Activated naive CD8-positive, alpha-beta T cell treated with anti-CD3 and anti-CD28 coated beads, Interleukin-2, amount 50 U/mL, for 24 hours (primary cell): ENCODE data around the gene RABEP1.
A peak's percentile ranks its signal among the peaks of the same experiment; 100 is the strongest.
"Not testable (repeated sequence)": the region's sequence is repeated elsewhere in the genome, so short reads cannot be mapped to it uniquely, and the experiment has no call there.

Experiments used
- ATAC-seq: fragments of 150-1000 bp; cut with Tn5 transposase; one replicate; pipeline ENCODE4 v1.10.0; 2021
- DNase-seq: peaks from one replicate; pipeline ENCODE4 v3.0.0; 2021
- H3K27ac Mint-ChIP-seq: one replicate; pipeline ENCODE4 v1.8.0; 2021; ENCODE audit warnings: mild to moderate bottlenecking, mixed read lengths
- H3K27me3 Mint-ChIP-seq: one replicate; pipeline ENCODE4 v1.8.0; 2021; ENCODE audit warnings: mixed read lengths
- H3K36me3 Mint-ChIP-seq: one replicate; pipeline ENCODE4 v1.8.0; 2021; ENCODE audit warnings: low read depth, mixed read lengths
- H3K4me1 Mint-ChIP-seq: one replicate; pipeline ENCODE4 v1.8.0; 2021; ENCODE audit warnings: mixed read lengths
- H3K4me3 Mint-ChIP-seq: one replicate; pipeline ENCODE4 v1.8.0; 2021; ENCODE audit warnings: mild to moderate bottlenecking, moderate library complexity, mixed read lengths
- H3K9me3 Mint-ChIP-seq: one replicate; pipeline ENCODE4 v1.8.0; 2021; ENCODE audit warnings: mixed read lengths

RABEP1 gene, protein sequence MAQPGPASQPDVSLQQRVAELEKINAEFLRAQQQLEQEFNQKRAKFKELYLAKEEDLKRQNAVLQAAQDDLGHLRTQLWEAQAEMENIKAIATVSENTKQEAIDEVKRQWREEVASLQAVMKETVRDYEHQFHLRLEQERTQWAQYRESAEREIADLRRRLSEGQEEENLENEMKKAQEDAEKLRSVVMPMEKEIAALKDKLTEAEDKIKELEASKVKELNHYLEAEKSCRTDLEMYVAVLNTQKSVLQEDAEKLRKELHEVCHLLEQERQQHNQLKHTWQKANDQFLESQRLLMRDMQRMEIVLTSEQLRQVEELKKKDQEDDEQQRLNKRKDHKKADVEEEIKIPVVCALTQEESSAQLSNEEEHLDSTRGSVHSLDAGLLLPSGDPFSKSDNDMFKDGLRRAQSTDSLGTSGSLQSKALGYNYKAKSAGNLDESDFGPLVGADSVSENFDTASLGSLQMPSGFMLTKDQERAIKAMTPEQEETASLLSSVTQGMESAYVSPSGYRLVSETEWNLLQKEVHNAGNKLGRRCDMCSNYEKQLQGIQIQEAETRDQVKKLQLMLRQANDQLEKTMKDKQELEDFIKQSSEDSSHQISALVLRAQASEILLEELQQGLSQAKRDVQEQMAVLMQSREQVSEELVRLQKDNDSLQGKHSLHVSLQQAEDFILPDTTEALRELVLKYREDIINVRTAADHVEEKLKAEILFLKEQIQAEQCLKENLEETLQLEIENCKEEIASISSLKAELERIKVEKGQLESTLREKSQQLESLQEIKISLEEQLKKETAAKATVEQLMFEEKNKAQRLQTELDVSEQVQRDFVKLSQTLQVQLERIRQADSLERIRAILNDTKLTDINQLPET

DNA sequence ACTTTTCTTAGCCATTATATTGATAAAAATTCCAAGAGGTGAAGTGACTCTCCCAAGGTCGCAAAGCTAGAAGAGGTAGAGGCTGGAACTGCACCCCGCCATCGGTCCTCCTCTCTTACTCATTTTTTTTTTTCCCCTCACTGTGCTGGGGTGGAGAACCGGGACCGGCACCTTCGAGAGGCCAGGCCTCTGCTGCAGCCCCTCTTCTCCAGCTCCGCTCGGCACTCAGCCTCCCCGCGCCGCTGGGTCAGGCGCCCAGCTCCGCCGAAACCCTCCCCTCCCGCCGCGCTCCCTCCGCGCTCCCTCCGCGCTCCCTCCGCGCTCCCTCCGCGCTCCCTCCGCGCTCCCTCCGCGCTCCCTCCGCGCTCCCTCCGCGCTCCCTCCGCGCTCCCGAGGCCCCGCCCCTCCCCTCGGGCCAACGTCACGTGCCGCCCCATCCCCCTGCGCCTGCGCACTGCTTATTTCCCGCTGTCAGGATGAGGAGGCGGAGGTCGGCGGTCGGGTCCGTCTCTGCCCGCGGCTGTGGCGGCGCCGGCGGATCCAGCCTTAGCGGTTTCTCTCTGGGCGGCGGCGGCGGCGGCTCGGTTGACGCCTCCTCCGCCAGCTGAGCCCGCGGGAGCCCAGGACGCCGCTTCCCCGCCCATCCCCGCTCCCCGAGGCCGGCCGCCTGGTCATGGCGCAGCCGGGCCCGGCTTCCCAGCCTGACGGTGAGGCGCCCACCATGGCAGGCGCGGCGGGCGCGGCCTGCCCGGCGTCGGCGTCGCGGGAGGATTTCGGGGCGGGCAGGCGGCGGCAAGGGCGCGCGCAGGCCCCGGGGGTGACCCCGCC lies at the start of gene RABEP1:
TSS of gene RABEP1 (plus strand) at position 471 of the 828 bp plus-strand sequence. CDS start at position 674, 203 bp downstream.
- ATAC-seq (peak; percentile 73), DNase-seq (peak; percentile 97)
- Mint-ChIP-seq H3K36me3 (peaks cover 18% of the 10 kb centered on the region), H3K27ac (peak within 1 kb of the TSS; percentile 92), H3K9me3 (no peaks in the 10 kb centered on the region), H3K27me3 (peaks cover 2% of the 10 kb centered on the region), H3K4me3 (peak within 1 kb of the TSS; percentile 82), H3K4me1 (peaks cover 46% of the 10 kb centered on the region)

DNA sequence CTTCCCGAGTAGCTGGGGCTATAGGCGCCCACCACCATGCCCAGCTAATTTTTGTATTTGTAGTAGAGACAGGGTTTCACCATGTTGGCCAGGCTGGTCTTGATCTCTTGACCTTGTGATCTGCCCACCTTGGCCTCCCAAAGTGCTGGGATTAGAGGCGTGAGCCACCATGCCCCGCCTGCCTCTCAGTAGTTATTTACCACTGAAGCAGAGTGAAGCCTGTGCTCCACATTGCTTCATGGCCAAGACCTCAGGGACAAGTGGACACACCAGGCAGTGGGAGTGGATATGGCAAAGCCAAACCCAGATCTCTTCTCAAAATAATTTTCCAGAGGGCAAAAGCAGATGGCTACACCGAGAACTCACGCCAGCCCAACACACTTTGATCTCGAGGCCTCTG lies 48.6 kb upstream of the RABEP1 start:
- not testable (repeated sequence) for H3K9me3 Mint-ChIP-seq, DNase-seq, ATAC-seq, H3K4me3 Mint-ChIP-seq, H3K36me3 Mint-ChIP-seq, H3K27ac Mint-ChIP-seq, H3K27me3 Mint-ChIP-seq
- H3K4me1 Mint-ChIP-seq, result peaks cover 39% of the 10 kb centered on the region

GRCh38 chr17:5234645-5235576 lies 47.2 kb upstream of the RABEP1 start, which contains the start of gene SCIMP:
Gene SCIMP (minus strand): TSS chr17:5234860. CDS start chr17:5234755, 105 bp downstream.
- DNase-seq (no peak), ATAC-seq (no peak)
- Mint-ChIP-seq H3K9me3 (no peaks in the 10 kb centered on the region), H3K4me1 (peaks cover 37% of the 10 kb centered on the region), H3K36me3 (peaks cover 2% of the 10 kb centered on the region), H3K4me3 (peak within 1 kb of the TSS; percentile 54), H3K27ac (peak within 1 kb of the TSS; percentile 56), H3K27me3 (no peaks in the 10 kb centered on the region)

DNA sequence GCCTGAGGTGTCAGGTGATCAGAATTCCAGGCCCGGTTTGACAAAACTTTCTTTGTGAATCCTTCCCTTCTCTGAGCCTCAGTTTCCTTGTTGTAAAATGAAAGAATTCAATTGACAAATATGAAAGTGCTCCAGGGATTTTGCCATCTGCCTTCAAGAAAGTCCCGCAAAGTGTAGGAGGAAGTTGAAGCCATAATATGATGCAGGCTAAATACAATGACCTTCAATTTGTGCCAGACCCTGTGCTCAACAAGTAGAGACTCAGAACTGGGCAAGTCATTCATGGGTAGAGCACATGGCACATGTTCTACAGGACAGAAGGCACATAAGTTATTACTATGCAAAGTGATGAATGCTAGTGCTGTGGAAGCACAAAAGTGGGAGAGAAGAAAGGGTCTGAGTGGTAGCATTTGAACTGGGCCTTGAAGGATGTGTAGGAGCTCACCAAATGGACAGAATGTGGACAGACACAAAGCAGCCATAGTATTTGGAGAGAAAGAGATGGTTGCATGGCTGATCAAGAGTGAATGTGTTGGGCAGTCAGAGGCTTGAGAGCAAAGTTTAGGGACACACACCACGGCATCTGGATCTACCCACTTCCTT lies 45.0 kb upstream of the RABEP1 start:
- no peak overlapping the region for H3K4me3 Mint-ChIP-seq
- H3K27ac Mint-ChIP-seq, result peak overlapping the region; percentile 57
- DNase-seq, result no peak
- H3K27me3 Mint-ChIP-seq, result no peaks in the 10 kb centered on the region
- peaks cover 2% of the 10 kb centered on the region for H3K36me3 Mint-ChIP-seq
- ATAC-seq, result no peak
- peaks cover 43% of the 10 kb centered on the region for H3K4me1 Mint-ChIP-seq
- no peaks in the 10 kb centered on the region for H3K9me3 Mint-ChIP-seq

DNA sequence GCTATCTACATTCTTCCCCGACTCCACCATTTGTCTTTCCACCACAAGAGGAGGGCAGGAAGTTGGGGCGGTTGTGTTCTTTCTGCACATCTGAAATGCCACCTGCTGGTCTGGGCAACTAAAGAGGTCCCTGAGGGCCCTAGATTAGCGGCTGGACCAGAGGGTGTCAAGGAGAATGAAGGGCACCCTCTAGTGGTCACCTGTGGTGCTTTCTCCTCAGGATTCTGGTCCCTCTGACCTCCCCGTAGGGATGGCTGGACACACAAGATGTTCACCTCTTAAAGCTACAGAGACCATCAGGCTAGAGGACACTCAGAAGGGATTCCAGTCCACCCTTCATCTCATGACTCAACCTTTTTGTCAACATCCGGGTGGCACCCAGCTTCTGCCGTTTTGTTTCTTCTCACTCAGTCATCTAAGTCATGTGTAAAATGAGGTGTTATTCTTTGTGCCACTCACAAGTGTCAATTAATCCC lies 44.5 kb upstream of the RABEP1 start:
- Mint-ChIP-seq H3K9me3 (no peaks in the 10 kb centered on the region), H3K36me3 (peaks cover 2% of the 10 kb centered on the region), H3K27me3 (no peaks in the 10 kb centered on the region), H3K27ac (peak overlapping the region; percentile 57), H3K4me3 (no peak overlapping the region), H3K4me1 (peaks cover 45% of the 10 kb centered on the region)
- peak; percentile 86 for ATAC-seq
- DNase-seq, result peak; percentile 69

DNA sequence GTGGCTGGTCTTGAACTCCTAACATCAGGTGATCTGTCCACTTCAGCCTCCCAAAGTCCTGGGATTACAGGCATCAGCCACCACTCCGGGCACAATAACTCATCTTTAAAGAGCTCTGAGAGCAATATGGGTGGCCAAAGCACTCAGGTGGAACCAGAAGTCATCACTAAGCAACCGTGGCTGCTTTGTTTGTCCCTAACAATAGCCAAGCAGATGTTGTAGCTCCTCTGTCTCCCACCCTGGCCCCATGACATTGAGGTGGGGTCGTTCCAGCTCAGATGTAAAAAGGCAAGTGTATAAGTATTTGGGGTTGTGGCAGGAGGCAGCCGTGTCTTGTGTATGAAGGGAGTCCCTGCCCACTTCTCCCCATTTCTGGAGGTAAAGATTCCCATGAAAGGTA lies 43.8 kb upstream of the RABEP1 start:
- Mint-ChIP-seq H3K4me3 (no peak overlapping the region), H3K27me3 (no peaks in the 10 kb centered on the region), H3K36me3 (peaks cover 2% of the 10 kb centered on the region), H3K9me3 (no peaks in the 10 kb centered on the region), H3K4me1 (peaks cover 51% of the 10 kb centered on the region), H3K27ac (no peak overlapping the region)
- no peak for ATAC-seq
- DNase-seq, result no peak

GRCh38 chr17:5239769-5240168 lies 42.3 kb upstream of the RABEP1 start:
- H3K27ac Mint-ChIP-seq, H3K36me3 Mint-ChIP-seq: not testable (repeated sequence)

GRCh38 chr17:5241861-5242671 lies 40.0 kb upstream of the RABEP1 start:
- Mint-ChIP-seq H3K4me3 (peak overlapping the region; percentile 41), H3K36me3 (no peaks in the 10 kb centered on the region), H3K27me3 (no peaks in the 10 kb centered on the region), H3K9me3 (no peaks in the 10 kb centered on the region), H3K27ac (peak overlapping the region; percentile 83), H3K4me1 (peaks cover 42% of the 10 kb centered on the region)
- ATAC-seq, result peak; percentile 45
- DNase-seq, result peak; percentile 25

More at GRCh38 chr17:5239769-5240168, 42.3 kb upstream of the RABEP1 start:
- peaks cover 50% of the 10 kb centered on the region for H3K4me1 Mint-ChIP-seq
- H3K27me3 Mint-ChIP-seq, H3K4me3 Mint-ChIP-seq, DNase-seq, H3K9me3 Mint-ChIP-seq, ATAC-seq: not testable (repeated sequence)

GRCh38 chr17:5247621-5248020 lies 34.5 kb upstream of the RABEP1 start:
- DNase-seq (no peak), ATAC-seq (no peak)
- no peaks in the 10 kb centered on the region for H3K36me3 Mint-ChIP-seq
- H3K27ac Mint-ChIP-seq, result no peak overlapping the region
- peaks cover 19% of the 10 kb centered on the region for H3K4me1 Mint-ChIP-seq
- no peak overlapping the region for H3K4me3 Mint-ChIP-seq
- H3K27me3 Mint-ChIP-seq, result no peaks in the 10 kb centered on the region
- no peaks in the 10 kb centered on the region for H3K9me3 Mint-ChIP-seq

- no peak for ATAC-seq
- Mint-ChIP-seq H3K27ac (no peak overlapping the region), H3K27me3 (no peaks in the 10 kb centered on the region), H3K4me3 (no peak overlapping the region), H3K4me1 (peaks cover 9% of the 10 kb centered on the region), H3K36me3 (no peaks in the 10 kb centered on the region), H3K9me3 (no peaks in the 10 kb centered on the region)
- DNase-seq, result no peak
Measured at GRCh38 chr17:5248821-5249479, 33.1 kb upstream of the RABEP1 start.

DNA sequence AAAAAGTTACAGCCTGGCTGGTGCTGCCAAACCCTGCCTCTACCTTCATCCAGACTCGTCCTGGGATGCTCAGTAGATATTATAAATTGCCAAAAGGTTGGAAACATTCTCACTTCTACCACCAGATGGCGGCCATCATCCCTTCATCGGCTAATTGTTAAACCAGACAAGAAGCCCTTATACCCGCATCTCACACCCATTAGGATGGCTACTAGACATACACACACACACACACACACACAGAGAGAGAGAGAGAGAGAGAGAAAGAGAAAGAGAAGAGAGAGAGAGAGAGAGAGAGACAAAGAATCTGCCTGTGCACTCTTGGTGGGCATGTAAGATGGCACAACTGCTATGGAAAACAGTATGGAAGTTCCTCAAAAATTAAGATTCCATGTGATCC lies 32.5 kb upstream of the RABEP1 start:
- Mint-ChIP-seq H3K27ac (no peak overlapping the region), H3K9me3 (no peaks in the 10 kb centered on the region), H3K4me1 (peaks cover 13% of the 10 kb centered on the region), H3K36me3 (no peaks in the 10 kb centered on the region), H3K4me3 (no peak overlapping the region), H3K27me3 (no peaks in the 10 kb centered on the region)
- ATAC-seq, result peak; percentile 76
- peak; percentile 61 for DNase-seq

- Mint-ChIP-seq H3K27ac (no peak overlapping the region), H3K27me3 (no peaks in the 10 kb centered on the region), H3K36me3 (no peaks in the 10 kb centered on the region), H3K4me1 (peaks cover 20% of the 10 kb centered on the region), H3K9me3 (no peaks in the 10 kb centered on the region), H3K4me3 (no peak overlapping the region)
- DNase-seq (no peak), ATAC-seq (no peak)
Measured at GRCh38 chr17:5254414-5254813, 27.7 kb upstream of the RABEP1 start.
